ENCODE data around the gene CDK5RAP3. TPM values are rescaled to one million over a fixed set of nuclear protein-coding genes. Genes with fewer than 3 reads are reported as not detected.

The CDK5RAP3 gene
- total RNA-seq, 6 experiments from 2014 or later, result 47.3 to 119 (median 99.7) TPM

DNA sequence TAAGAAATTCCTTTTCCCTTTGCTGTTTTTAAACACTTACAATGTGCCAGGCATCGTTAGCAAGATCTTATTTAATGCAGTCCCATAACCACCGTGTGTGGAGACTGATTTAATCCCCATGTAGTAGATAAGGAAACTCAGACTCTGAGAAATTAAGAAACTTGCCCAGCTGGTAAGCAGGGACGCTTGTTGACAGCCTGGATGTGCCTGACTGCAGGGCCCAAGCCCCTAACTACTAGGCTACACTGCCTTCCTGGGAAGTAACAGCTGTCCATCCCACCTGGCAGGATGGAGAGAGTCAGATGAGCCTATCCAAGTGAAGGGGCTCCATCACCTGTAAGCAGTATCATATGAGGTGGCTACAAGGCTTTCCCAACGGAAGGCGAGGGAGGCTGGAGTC is 23.1 kb downstream of the CDK5RAP3 start:
- TF ChIP-seq POLR2A (IDR thresholded peaks at IDR 0.05), result no peak
- no peak for ATAC-seq
- intact Hi-C loops (cut with DNase I), result no loop called here
- WGBS (ENCODE audit: insufficient coverage, low coverage, low lambda C conversion rate, missing lambda C conversion rate), result 77% methylated on average over 2 of the region's 5 CpGs
- Histone ChIP-seq H3K36me3 (no peaks in the 10 kb centered on the region), H3K4me3 (no peak overlapping the region), H3K27ac (no peak overlapping the region), H3K9me3 (no peaks in the 10 kb centered on the region), H3K4me1 (no peaks in the 10 kb centered on the region), H3K27me3 (no peaks in the 10 kb centered on the region)
- DNase-seq, result no peak

DNA sequence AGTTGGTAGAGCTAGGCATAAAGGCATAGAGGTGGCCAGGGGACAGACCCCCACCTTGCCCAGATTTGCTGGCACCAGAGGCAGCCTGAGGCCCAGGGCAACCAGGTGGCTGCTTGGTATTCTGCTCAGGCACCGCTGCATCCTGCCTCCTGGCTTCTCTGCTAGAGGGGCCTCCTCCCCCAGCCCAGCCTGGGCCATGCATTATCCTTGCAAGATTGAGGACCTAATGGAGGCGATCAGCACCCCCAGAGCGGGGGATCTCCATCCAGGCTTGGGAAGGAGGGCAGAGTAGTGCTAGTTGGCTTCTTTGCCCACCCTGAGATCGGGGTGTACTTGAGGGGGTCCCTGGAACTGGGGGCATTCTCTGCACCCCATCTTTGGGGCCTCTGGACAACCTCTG is 23.8 kb downstream of the CDK5RAP3 start:
- ATAC-seq, result peak in 1 of 4 donors; percentile 12
- no peak for DNase-seq
- Histone ChIP-seq H3K9me3 (no peaks in the 10 kb centered on the region), H3K27ac (no peak overlapping the region), H3K4me1 (no peaks in the 10 kb centered on the region), H3K27me3 (no peaks in the 10 kb centered on the region), H3K4me3 (no peak overlapping the region), H3K36me3 (no peaks in the 10 kb centered on the region)
- intact Hi-C loops (cut with DNase I), result no loop called here
- TF ChIP-seq, protein P1, sequence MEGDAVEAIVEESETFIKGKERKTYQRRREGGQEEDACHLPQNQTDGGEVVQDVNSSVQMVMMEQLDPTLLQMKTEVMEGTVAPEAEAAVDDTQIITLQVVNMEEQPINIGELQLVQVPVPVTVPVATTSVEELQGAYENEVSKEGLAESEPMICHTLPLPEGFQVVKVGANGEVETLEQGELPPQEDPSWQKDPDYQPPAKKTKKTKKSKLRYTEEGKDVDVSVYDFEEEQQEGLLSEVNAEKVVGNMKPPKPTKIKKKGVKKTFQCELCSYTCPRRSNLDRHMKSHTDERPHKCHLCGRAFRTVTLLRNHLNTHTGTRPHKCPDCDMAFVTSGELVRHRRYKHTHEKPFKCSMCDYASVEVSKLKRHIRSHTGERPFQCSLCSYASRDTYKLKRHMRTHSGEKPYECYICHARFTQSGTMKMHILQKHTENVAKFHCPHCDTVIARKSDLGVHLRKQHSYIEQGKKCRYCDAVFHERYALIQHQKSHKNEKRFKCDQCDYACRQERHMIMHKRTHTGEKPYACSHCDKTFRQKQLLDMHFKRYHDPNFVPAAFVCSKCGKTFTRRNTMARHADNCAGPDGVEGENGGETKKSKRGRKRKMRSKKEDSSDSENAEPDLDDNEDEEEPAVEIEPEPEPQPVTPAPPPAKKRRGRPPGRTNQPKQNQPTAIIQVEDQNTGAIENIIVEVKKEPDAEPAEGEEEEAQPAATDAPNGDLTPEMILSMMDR (IDR thresholded peaks at IDR 0.05), result no peak
- no peak for TF ChIP-seq POLR2A (IDR thresholded peaks at IDR 0.05)
- 80% methylated on average over 1 of the region's 4 CpGs for WGBS (ENCODE audit: insufficient coverage, low coverage, low lambda C conversion rate, missing lambda C conversion rate)

DNA sequence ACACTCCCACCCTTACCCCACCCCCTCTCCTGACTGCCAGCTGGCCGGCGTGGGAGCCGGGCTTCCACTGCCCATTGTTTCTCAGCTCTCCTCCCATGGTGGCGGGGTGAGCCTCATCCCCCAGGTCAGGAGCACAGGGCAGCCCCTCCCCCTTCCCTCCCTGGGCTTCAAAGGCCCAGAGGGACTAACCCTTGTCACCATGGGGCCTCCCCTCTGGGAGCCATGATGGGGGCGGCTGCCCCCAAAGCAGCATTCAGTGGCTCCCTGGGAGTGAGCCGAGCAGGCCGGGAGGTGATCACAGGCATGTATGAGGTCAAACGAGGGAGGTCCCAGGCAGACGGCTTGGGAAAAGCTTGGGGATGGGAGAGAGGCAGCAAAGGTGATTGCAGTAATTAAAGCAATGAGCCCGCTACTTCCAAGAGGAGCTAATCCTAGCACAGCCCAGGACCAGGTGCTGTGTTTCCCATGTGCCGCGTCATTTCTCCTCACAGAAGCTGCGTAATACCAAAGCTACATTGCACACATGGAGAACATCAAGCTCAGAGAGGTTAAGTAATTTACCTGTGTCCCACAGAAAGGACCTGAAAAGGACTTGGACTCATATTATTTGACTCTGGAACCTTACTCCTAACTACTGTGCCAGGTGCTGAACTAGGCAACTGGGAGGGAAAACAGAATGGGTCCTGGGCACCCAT is 24.5 kb downstream of the CDK5RAP3 start:
- WGBS (ENCODE audit: insufficient coverage, low coverage, low lambda C conversion rate, missing lambda C conversion rate), result 74% methylated on average over 9 of the region's 13 CpGs
- Histone ChIP-seq H3K27me3 (no peaks in the 10 kb centered on the region), H3K4me3 (no peak overlapping the region), H3K9me3 (no peaks in the 10 kb centered on the region), H3K4me1 (no peaks in the 10 kb centered on the region), H3K36me3 (no peaks in the 10 kb centered on the region), H3K27ac (no peak overlapping the region)
- no peak for TF ChIP-seq POLR2A (IDR thresholded peaks at IDR 0.05)
- TF ChIP-seq, protein P1 (IDR thresholded peaks at IDR 0.05), result no peak
- DNase-seq (no peak), ATAC-seq (no peak)
- intact Hi-C loops (cut with DNase I), result no loop called here

DNA sequence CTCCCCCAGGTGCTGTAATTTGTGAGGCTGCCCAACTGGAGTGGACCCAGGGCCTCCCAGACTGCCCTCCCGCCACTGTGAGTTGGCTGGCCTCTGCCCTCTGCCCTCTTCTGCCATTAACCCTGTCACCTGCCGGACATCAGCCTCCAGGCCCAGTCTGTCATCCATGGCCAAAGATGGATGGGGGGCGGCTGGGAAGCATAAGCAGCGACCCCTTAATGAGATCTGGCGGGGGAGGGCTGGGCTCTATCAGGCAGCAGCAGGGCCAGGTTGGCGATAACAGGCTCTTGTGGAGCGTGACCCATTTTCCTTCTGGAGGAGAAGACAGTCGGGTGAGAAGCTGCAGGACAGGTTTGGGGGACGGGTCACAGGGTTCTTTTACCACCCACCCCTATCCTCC is 25.3 kb downstream of the CDK5RAP3 start:
- no peak overlapping the region for H3K4me3 ChIP-seq
- ATAC-seq, result no peak

DNA sequence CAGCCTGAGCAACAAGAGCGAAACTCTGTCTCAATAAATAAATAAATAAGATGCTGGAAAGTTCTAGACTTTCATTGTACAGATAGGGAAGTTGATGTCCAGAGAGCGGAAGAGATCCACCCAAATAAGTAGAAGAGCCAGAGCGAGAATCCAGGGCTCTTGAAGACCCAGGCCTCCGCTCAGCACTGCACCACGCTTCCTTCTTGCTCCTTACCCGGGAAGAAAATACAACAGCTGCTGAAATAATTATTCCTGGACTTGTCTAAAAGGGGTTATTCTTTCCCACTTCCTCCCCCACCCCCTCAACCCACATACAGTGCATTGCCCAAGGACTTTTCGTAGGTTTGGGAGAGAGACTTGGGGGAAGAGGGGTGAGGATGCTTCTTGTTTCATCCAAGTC is 26.7 kb downstream of the CDK5RAP3 start:
- H3K27me3 ChIP-seq, result no peaks in the 10 kb centered on the region
- WGBS (ENCODE audit: insufficient coverage, low coverage, low lambda C conversion rate, missing lambda C conversion rate), result 81% methylated on average over 6 of the region's 7 CpGs
- no peaks in the 10 kb centered on the region for H3K9me3 ChIP-seq
- H3K4me1 ChIP-seq, result no peaks in the 10 kb centered on the region
- intact Hi-C loops (cut with DNase I), result no loop called here
- H3K36me3 ChIP-seq, result no peaks in the 10 kb centered on the region
- H3K27ac ChIP-seq, result no peak overlapping the region
- ATAC-seq (peak in 2 of 4 donors; percentile 37 to 47), DNase-seq (no peak)
- TF ChIP-seq, protein P1 (IDR thresholded peaks at IDR 0.05), result no peak
- no peak for TF ChIP-seq POLR2A (IDR thresholded peaks at IDR 0.05)
- no peak overlapping the region for H3K4me3 ChIP-seq

More for the DNA sequence above, 25.3 kb downstream of the CDK5RAP3 start:
- WGBS (ENCODE audit: insufficient coverage, low coverage, low lambda C conversion rate, missing lambda C conversion rate), result 32% methylated on average over 3 of the region's 9 CpGs
- H3K9me3 ChIP-seq, result no peaks in the 10 kb centered on the region
- DNase-seq, result no peak
- no peaks in the 10 kb centered on the region for H3K36me3 ChIP-seq
- intact Hi-C loops (cut with DNase I), result no loop called here
- no peak overlapping the region for H3K27ac ChIP-seq
- no peaks in the 10 kb centered on the region for H3K4me1 ChIP-seq
- TF ChIP-seq, protein P1 (IDR thresholded peaks at IDR 0.05), result no peak
- no peak for TF ChIP-seq POLR2A (IDR thresholded peaks at IDR 0.05)
- H3K27me3 ChIP-seq, result no peaks in the 10 kb centered on the region
